OCI-M2 (cell line): Measurements from ENCODE around the gene TM6SF1.
"Not testable (repeated sequence)": the region's sequence is repeated elsewhere in the genome, so short reads cannot be mapped to it uniquely, and the experiment has no call there.

Experiments used
- DNase-seq: peaks from one replicate; lab custom pipeline; 2025; ENCODE audit not compliant: unreplicated experiment; lab: John Stamatoyannopoulos, UW

Gene TM6SF1

GRCh38 chr15:83106994-83107840, at the start of gene TM6SF1:
Gene TM6SF1, plus strand, starts transcription at chr15:83107645. Its CDS starts 36 bp downstream, at chr15:83107681.
- DNase-seq = no peak

GRCh38 chr15:83057696-83058376, 49.6 kb upstream of the TM6SF1 start:
- no peak for DNase-seq

- DNase-seq = no peak
Observed at GRCh38 chr15:83061680-83062079, 45.8 kb upstream of the TM6SF1 start.

- no peak for DNase-seq
Observed at GRCh38 chr15:83062768-83063180, 44.7 kb upstream of the TM6SF1 start.

- DNase-seq = no peak
Observed at GRCh38 chr15:83063551-83063950, 43.9 kb upstream of the TM6SF1 start.

GRCh38 chr15:83064859-83065258, 42.6 kb upstream of the TM6SF1 start:
- no peak for DNase-seq

- no peak for DNase-seq
Observed at GRCh38 chr15:83065431-83065830, 42.0 kb upstream of the TM6SF1 start.

GRCh38 chr15:83066034-83066733, 41.3 kb upstream of the TM6SF1 start:
- no peak for DNase-seq

- DNase-seq = no peak
Observed at GRCh38 chr15:83066734-83067637, 40.5 kb upstream of the TM6SF1 start, which contains the start of gene BTBD1. Gene BTBD1, minus strand, starts transcription at chr15:83067252. Its CDS starts 101 bp downstream, at chr15:83067151.

GRCh38 chr15:83067638-83067962, 39.8 kb upstream of the TM6SF1 start:
- no peak for DNase-seq

GRCh38 chr15:83068054-83068453, 39.4 kb upstream of the TM6SF1 start:
- DNase-seq = no peak

GRCh38 chr15:83069211-83069642, 38.2 kb upstream of the TM6SF1 start:
- DNase-seq = not testable (repeated sequence)

GRCh38 chr15:83077491-83078230, 29.8 kb upstream of the TM6SF1 start:
- DNase-seq = no peak

- no peak for DNase-seq
Observed at GRCh38 chr15:83078712-83079111, 28.7 kb upstream of the TM6SF1 start.

- DNase-seq = no peak
Observed at GRCh38 chr15:83081256-83082014, 26.0 kb upstream of the TM6SF1 start.

GRCh38 chr15:83082730-83083386, 24.6 kb upstream of the TM6SF1 start:
- no peak for DNase-seq

GRCh38 chr15:83085461-83085860, 22.0 kb upstream of the TM6SF1 start:
- not testable (repeated sequence) for DNase-seq

- not testable (repeated sequence) for DNase-seq
Observed at GRCh38 chr15:83085864-83086552, 21.4 kb upstream of the TM6SF1 start.
